ENCODE measurements around the gene GLS.
"Not testable (repeated sequence)": the region's sequence is repeated elsewhere in the genome, so short reads cannot be mapped to it uniquely, and the experiment has no call there.

Gene GLS

DNA sequence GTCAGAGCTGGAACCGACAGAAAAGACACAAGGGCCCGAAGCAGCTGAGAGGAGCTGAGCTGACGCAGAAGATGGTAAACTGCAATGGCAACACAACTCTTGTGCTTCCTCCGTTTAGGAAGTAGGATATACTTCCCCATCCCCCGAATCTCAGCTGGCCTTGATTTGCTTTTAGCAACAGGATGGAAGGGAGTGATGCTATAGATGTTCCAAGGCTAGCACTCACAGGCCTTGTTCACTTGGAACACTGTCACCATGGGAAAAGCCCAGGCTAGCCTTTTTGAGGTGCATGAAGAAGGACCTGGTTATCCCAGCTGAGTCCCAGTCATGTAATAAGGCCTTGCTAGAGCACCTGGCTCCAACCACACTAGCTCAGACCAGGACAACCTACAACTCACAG is 107.3 kb downstream of the GLS start:
- in situ Hi-C loops (cut with MboI; ENCODE audit: low sequenced_read_pairs) = no loop called here

DNA sequence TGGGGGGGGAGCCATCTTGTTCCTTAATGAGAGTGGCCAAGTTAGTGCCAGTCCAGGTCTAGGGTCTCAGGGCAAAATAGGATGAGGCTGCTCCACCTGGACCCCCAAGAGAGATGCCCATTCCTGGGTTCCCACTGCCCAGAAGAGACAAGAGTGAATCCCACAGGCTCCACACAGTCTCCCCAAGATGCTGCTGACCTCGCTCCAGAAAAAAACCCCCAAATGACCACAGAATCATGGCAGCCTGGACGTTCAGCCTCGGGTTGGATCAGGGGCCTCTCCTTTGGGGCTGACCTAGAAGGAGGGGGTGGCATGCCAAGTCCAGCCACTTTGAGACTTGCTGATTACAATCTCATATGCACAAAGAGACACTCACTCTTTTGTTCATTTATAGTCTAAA is 108.3 kb downstream of the GLS start:
- in situ Hi-C loops (cut with MboI; ENCODE audit: low sequenced_read_pairs) = no loop called here

DNA sequence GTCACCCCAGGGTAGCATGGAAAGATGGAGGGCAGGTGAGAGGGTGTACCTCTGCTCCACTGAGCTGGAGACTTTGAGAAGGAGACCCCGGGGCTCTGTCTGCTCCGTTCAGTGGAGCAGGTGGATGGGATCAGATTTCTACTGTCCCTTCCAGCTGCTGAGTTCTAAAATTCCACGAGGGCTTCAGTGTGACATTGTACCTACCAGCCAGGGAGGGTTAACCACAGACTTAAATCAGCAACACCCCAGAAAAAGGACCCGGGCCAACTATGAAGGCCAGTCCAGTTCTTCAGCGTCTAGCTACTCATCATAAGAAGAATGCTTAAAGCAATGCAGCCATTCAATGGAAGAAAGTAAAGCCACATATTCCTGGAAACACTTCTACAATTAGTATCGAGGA is 109.5 kb downstream of the GLS start:
- in situ Hi-C loops (cut with MboI; ENCODE audit: low sequenced_read_pairs) = no loop called here

GRCh38 chr2:190993292-190993643 is 112.6 kb downstream of the GLS start:
- in situ Hi-C loops (cut with MboI; ENCODE audit: low sequenced_read_pairs) = no loop called here

- in situ Hi-C loops (cut with MboI; ENCODE audit: low sequenced_read_pairs) = no loop called here
These were observed 113.5 kb downstream of the GLS start for GRCh38 chr2:190994148-190994547.

DNA sequence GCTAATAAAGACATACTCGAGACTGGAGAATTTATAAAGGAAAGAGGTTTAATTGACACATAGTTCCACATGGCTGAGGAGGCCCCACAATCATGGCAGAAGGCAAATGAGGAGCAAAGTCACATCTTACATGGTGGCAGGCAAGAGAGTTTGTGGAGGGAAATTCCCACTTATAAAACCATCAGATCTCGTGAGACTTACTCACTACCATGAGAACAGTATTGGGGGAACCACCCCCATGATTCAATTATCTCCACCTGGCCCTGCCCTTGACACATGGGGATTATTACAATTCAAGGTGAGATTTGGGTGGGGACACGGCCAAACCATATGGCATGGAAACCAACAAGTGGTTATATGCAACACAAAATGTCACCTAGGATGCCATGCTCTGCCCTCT is 114.7 kb downstream of the GLS start:
- in situ Hi-C loops (cut with MboI; ENCODE audit: low sequenced_read_pairs) = not testable (repeated sequence)

- in situ Hi-C loops (cut with MboI; ENCODE audit: low sequenced_read_pairs) = no loop called here
These were observed 115.8 kb downstream of the GLS start for GRCh38 chr2:190996338-190996946.

- in situ Hi-C loops (cut with MboI; ENCODE audit: low sequenced_read_pairs) = no loop called here
These were observed 116.3 kb downstream of the GLS start for GRCh38 chr2:190996947-190997346.

GRCh38 chr2:190997526-190998113 is 117.0 kb downstream of the GLS start:
- in situ Hi-C loops (cut with MboI; ENCODE audit: low sequenced_read_pairs) = no loop called here

- in situ Hi-C loops (cut with MboI; ENCODE audit: low sequenced_read_pairs) = no loop called here
These were observed 118.4 kb downstream of the GLS start for GRCh38 chr2:190999058-190999457.

- in situ Hi-C loops (cut with MboI; ENCODE audit: low sequenced_read_pairs) = no loop called here
These were observed 119.5 kb downstream of the GLS start for GRCh38 chr2:190999949-191000665.

- in situ Hi-C loops (cut with MboI; ENCODE audit: low sequenced_read_pairs) = no loop called here
These were observed 120.4 kb downstream of the GLS start for GRCh38 chr2:191001032-191001431.

DNA sequence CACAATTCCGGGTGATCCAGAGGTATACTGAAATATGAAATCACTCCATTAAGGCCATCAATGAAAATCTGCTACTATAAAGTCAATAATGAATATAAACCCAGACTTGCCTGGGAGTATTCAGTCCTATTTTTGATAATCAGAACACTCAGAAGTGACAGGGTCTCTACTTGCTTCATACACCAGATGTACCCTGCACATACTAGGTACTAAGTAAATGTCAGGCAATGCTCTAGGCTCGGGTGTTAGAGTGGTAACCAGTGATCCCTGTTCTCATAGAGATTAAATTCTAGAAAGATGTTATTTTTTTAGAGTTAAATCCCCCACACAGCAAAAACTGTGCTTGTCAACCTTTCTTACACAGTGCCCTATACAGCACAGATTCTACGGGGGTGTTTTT is 121.0 kb downstream of the GLS start:
- in situ Hi-C loops (cut with MboI; ENCODE audit: low sequenced_read_pairs) = no loop called here

DNA sequence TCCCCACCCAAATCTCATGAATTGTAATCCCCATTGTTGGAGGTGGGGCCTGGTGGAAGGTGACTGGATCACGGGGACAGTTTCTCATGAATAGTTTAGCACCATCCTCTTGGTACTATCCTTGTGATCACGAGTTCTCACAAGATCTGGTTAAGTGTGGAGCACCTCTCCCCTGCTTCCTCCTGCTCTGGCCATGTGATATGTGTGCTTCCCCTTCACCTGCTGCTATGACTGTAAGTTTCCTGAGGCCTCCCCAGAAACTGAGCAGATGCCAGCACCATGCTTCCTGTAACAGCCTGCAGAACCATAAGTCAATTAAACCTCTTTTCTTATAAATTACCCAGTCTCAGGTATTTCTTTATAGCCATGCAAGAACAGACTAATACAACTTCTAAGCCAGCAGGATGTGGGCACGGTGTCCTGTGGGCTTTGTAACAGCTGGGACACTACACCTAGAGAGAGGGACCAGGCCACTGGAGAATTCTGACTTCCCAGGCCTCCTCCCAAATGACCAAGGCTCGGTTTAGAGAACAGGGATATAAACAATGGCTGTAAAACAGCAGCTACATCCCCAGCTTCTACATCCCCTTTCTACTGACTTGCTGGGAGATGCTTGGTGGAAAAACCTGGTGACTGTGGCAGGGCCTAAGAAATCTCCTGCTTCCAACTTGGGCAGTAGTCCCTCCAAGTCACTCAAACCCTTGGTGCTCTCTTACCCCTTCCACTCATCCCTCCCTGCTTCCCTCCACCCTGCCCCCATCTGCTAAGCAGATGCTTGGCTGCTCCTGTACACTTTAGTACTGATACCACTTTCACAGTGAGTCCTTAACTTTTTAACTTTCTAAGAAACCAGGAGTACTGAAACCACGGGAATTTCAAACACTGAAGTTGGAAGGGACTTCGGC is 123.0 kb downstream of the GLS start:
- in situ Hi-C loops (cut with MboI; ENCODE audit: low sequenced_read_pairs) = no loop called here

DNA sequence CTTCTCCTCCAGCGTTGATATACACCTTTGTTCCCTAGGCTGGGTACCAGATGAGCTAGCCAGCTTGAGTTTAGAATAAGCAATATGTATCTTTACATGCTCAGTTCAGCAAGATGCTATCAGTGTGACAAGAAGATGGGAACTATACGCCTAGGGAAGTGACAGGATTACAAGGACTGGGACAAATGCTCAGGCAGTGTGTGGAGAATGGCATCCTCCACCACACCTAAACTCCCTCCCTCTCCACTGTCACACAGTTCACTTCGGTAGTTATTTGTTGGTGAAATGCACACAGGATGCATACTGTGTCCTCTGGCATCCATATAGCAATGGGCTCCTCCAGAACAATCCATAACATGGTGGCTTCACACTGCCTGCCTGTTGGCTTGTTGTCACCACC is 125.7 kb downstream of the GLS start:
- in situ Hi-C loops (cut with MboI; ENCODE audit: low sequenced_read_pairs) = no loop called here

GRCh38 chr2:191006997-191007783 is 126.6 kb downstream of the GLS start:
- in situ Hi-C loops (cut with MboI; ENCODE audit: low sequenced_read_pairs) = no loop called here

- in situ Hi-C loops (cut with MboI; ENCODE audit: low sequenced_read_pairs) = no loop called here
These were observed 127.7 kb downstream of the GLS start for GRCh38 chr2:191008286-191008685.

DNA sequence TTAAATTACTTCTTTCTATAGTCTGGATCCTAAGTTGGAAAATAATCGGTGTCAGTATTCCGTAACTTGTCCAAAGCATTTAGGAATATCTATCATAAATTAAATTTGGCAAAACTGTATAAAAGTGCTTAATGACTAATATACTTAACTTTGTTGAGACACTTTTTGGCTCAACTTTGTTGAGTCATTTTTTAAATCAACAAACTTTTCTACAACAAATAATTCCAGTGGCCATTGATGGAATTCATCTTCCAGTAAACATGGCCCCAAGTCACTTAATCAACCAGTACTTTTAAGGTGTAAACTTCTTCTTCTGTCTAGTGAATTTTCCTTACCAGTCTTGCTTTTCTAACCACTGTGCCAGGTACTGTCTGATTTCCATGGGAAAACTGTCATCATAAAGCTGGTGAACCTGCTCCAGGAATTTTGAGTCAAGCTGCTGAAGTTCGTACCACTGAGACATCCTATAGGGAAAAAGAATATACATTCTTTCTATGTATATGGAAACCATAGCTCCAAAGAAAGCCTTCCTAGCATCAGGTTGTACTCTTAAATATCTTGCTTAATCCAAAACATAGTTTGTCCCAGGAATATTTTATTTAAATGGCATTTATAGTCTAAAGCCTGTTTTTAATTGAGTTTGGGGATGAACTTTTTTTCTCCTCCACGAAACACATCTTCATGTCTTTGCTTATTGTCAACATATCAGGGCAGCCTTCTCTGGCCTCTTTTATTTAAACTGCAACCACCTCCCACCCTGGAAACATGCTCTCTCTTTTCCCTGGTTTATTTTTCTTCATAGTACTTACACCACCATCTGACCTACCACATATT is 129.1 kb downstream of the GLS start:
- in situ Hi-C loops (cut with MboI; ENCODE audit: low sequenced_read_pairs) = no loop called here

GRCh38 chr2:191010887-191011885 is 130.6 kb downstream of the GLS start:
- in situ Hi-C loops (cut with MboI; ENCODE audit: low sequenced_read_pairs) = no loop called here
